Esophagus muscularis mucosa (tissue), 3 donors: ENCODE measurements around the gene AMOTL1.

Source experiments
- EP300 ChIP-seq: sonication (generic); formaldehyde crosslinking; IDR thresholded peaks from one replicate; pipeline ENCODE4 v1.6.1; 2017; ENCODE audit warnings: antibody characterized with exemption
- POLR2A ChIP-seq: fragments of 450-650 bp; IDR thresholded peaks from one replicate; pipeline ENCODE4 v1.6.1; 2017; ENCODE audit warnings: antibody characterized with exemption, moderate library complexity, mild to moderate bottlenecking, low read depth
- POLR2AphosphoS5 ChIP-seq, 2 donors: sonication (generic); formaldehyde crosslinking; IDR thresholded peaks; one replicate each; pipeline ENCODE4 v1.6.1; 2017; ENCODE audit warnings: antibody characterized with exemption in 2 of 2

DNA sequence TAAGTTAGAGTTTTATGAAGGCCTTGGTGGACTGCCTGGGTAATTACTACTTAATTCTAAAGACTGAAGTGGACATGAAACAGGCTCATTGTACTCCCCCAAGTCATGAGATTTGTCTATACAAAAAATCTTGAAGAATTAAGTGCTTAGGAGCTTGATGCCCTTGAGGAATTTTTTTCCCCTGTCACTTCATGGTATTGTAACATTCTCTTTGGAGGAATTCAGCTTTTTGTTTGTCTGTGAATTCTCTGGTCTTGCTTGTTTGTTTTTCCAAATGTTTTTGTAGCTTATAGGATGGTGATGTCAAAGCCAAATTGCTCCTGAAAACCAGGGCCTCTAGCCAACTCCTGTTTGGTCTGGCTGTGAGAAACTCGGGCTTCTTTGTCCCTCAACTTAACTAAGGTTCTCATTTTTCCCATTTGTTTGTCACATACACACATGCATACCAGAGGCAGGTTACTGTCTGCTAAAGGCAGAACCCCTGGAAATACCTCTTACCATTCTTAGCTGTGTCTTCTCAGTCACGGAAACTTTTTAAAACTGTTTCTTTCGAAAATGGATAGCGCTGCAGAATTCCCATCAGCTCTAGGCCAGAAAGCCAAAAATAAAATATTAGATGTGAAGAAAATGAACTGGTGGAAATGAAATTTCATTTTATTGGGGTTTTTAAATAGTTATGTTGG, 66.9 kb downstream of the AMOTL1 start:
- TF ChIP-seq POLR2A (no peak), POLR2AphosphoS5 (IDR thresholded peaks at IDR 0.05) (no peak), EP300 (no peak)
